AML-193 (cell line): ENCODE measurements around the gene CHST6.
"Not testable (repeated sequence)": the region's sequence is repeated elsewhere in the genome, so short reads cannot be mapped to it uniquely, and the experiment has no call there.

Source experiments
- DNase-seq, 2 experiments: peaks; one replicate each; lab custom pipeline; 2025; lab: John Stamatoyannopoulos, UW

Gene CHST6

GRCh38 chr16:75475420-75475847, 19.8 kb downstream of the CHST6 start:
- no peak for DNase-seq

- DNase-seq, result no peak
Measured at GRCh38 chr16:75472908-75473877, 22.0 kb downstream of the CHST6 start.

- DNase-seq, result peak; percentile 22 to 31
Measured at GRCh38 chr16:75471723-75472633, 23.3 kb downstream of the CHST6 start.

- no peak for DNase-seq
Measured at GRCh38 chr16:75466760-75467159, 28.5 kb downstream of the CHST6 start.

- DNase-seq, result peak; percentile 93 to 95
Measured at GRCh38 chr16:75464122-75464918, 30.9 kb downstream of the CHST6 start, which contains the start of gene TMEM170A. Gene TMEM170A (minus strand): TSS chr16:75464689. CDS start chr16:75464600, 89 bp downstream.

GRCh38 chr16:75463389-75464121, 31.7 kb downstream of the CHST6 start:
- DNase-seq, result peak in 1 of 2 experiments; percentile 24

- peak; percentile 49 to 51 for DNase-seq
Measured at GRCh38 chr16:75462806-75463205, 32.4 kb downstream of the CHST6 start.

GRCh38 chr16:75461575-75461974, 33.7 kb downstream of the CHST6 start:
- no peak for DNase-seq

- DNase-seq, result no peak
Measured at GRCh38 chr16:75460446-75460845, 34.8 kb downstream of the CHST6 start.

GRCh38 chr16:75459691-75460090, 35.5 kb downstream of the CHST6 start:
- no peak for DNase-seq

- no peak for DNase-seq
Measured at GRCh38 chr16:75458439-75458838, 36.8 kb downstream of the CHST6 start.

- DNase-seq, result no peak
Measured at GRCh38 chr16:75458029-75458428, 37.2 kb downstream of the CHST6 start.

GRCh38 chr16:75457485-75458021, 37.7 kb downstream of the CHST6 start:
- no peak for DNase-seq

- DNase-seq, result no peak
Measured at GRCh38 chr16:75456971-75457370, 38.3 kb downstream of the CHST6 start.

- DNase-seq, result not testable (repeated sequence)
Measured at GRCh38 chr16:75456486-75456885, 38.8 kb downstream of the CHST6 start.

GRCh38 chr16:75455677-75456076, 39.6 kb downstream of the CHST6 start:
- no peak for DNase-seq

GRCh38 chr16:75452464-75453190, 42.6 kb downstream of the CHST6 start:
- no peak for DNase-seq

GRCh38 chr16:75446416-75446815, 48.8 kb downstream of the CHST6 start:
- no peak for DNase-seq

- DNase-seq, result no peak
Measured at GRCh38 chr16:75445298-75445697, 49.9 kb downstream of the CHST6 start.

- no peak for DNase-seq
Measured at GRCh38 chr16:75443298-75443697, 51.9 kb downstream of the CHST6 start.
